ENCODE measurements around the gene HSH2D.
"Not testable (repeated sequence)": the region's sequence is repeated elsewhere in the genome, so short reads cannot be mapped to it uniquely, and the experiment has no call there.

Gene HSH2D

GRCh38 chr19:16119075-16119857, 24.2 kb upstream of the HSH2D start:
- not testable (repeated sequence) for DNase-seq (ENCODE audit: low read depth in 2 of 2)

- DNase-seq (ENCODE audit: low read depth in 2 of 2), result no peak
These were observed 22.3 kb upstream of the HSH2D start for GRCh38 chr19:16121141-16121540.

- no peak for DNase-seq (ENCODE audit: low read depth in 2 of 2)
These were observed 21.5 kb upstream of the HSH2D start for GRCh38 chr19:16121967-16122366.

GRCh38 chr19:16124953-16125352, 18.5 kb upstream of the HSH2D start:
- DNase-seq (ENCODE audit: low read depth in 2 of 2), result no peak

GRCh38 chr19:16125737-16126495, 17.6 kb upstream of the HSH2D start:
- no peak for DNase-seq (ENCODE audit: low read depth in 2 of 2)

GRCh38 chr19:16127080-16127479, 16.4 kb upstream of the HSH2D start:
- DNase-seq (ENCODE audit: low read depth in 2 of 2), result no peak

- DNase-seq (ENCODE audit: low read depth in 2 of 2), result no peak
These were observed 15.6 kb upstream of the HSH2D start for GRCh38 chr19:16127776-16128371.

GRCh38 chr19:16131648-16132047, 11.8 kb upstream of the HSH2D start:
- DNase-seq (ENCODE audit: low read depth in 2 of 2), result no peak

GRCh38 chr19:16133818-16134217, 9.7 kb upstream of the HSH2D start:
- no peak for DNase-seq (ENCODE audit: low read depth in 2 of 2)

- DNase-seq (ENCODE audit: low read depth in 2 of 2), result no peak
These were observed 9.0 kb upstream of the HSH2D start for GRCh38 chr19:16134510-16134909.

GRCh38 chr19:16135430-16136127, 7.9 kb upstream of the HSH2D start:
- no peak for DNase-seq (ENCODE audit: low read depth in 2 of 2)

GRCh38 chr19:16136185-16136999, 7.1 kb upstream of the HSH2D start:
- no peak for DNase-seq (ENCODE audit: low read depth in 2 of 2)

GRCh38 chr19:16139752-16140151, 3.7 kb upstream of the HSH2D start:
- no peak for DNase-seq (ENCODE audit: low read depth in 2 of 2)

GRCh38 chr19:16141043-16141442, 2.4 kb upstream of the HSH2D start:
- no peak for DNase-seq (ENCODE audit: low read depth in 2 of 2)

GRCh38 chr19:16142032-16142580, 1.4 kb upstream of the HSH2D start:
- no peak for DNase-seq (ENCODE audit: low read depth in 2 of 2)

GRCh38 chr19:16144216-16144581, 714 bp downstream of the HSH2D start:
- DNase-seq (ENCODE audit: low read depth in 2 of 2), result no peak

- DNase-seq (ENCODE audit: low read depth in 2 of 2), result no peak
These were observed 2.6 kb downstream of the HSH2D start for GRCh38 chr19:16146112-16146511.

- no peak for DNase-seq (ENCODE audit: low read depth in 2 of 2)
These were observed 5.2 kb downstream of the HSH2D start for GRCh38 chr19:16148443-16149229.

- DNase-seq (ENCODE audit: low read depth in 2 of 2), result no peak
These were observed 10.3 kb downstream of the HSH2D start for GRCh38 chr19:16153582-16154336.

GRCh38 chr19:16154557-16154956, 11.1 kb downstream of the HSH2D start:
- DNase-seq (ENCODE audit: low read depth in 2 of 2), result no peak

Measured in stimulated activated CD4-positive, alpha-beta T cell treated with anti-CD3 and anti-CD28 coated beads, Interleukin-1b, Interleukin-23, amount 100 ng/mL, for 1 hour (primary cell).